GM21423 (cell line): ENCODE results near the gene ZNF844.
"Not testable (repeated sequence)": the region's sequence is repeated elsewhere in the genome, so short reads cannot be mapped to it uniquely, and the experiment has no call there.

Experiments used
- ATAC-seq: cut with Tn5 transposase; IDR thresholded peaks from one replicate; pipeline ENCODE4 v1.9.1; 2021; ENCODE audit warnings: mild to moderate bottlenecking, moderate library complexity; ENCODE audit not compliant: unreplicated experiment

ZNF844 gene

GRCh38 chr19:12064590-12065538 is at the start of gene ZNF844:
ZNF844 (plus strand) TSS chr19:12064731; CDS start chr19:12064874, 143 bp downstream.
- ATAC-seq: peak; percentile 88

- ATAC-seq: no peak
These were observed 49.3 kb upstream of the ZNF844 start for GRCh38 chr19:12015015-12015752.

- no peak for ATAC-seq
These were observed 48.8 kb upstream of the ZNF844 start for GRCh38 chr19:12015753-12016116.

GRCh38 chr19:12034198-12034597 is 30.3 kb upstream of the ZNF844 start:
- no peak for ATAC-seq

GRCh38 chr19:12034620-12035019 is 29.9 kb upstream of the ZNF844 start:
- ATAC-seq: no peak

- peak; percentile 93 for ATAC-seq
These were observed 29.0 kb upstream of the ZNF844 start, which contains the start of gene ZNF433 for GRCh38 chr19:12035220-12036172. ZNF433 (minus strand) TSS chr19:12035679; CDS start chr19:12035539, 140 bp downstream.

GRCh38 chr19:12042893-12043292 is 21.6 kb upstream of the ZNF844 start:
- ATAC-seq: no peak

GRCh38 chr19:12043752-12044422 is 20.6 kb upstream of the ZNF844 start:
- ATAC-seq: no peak

GRCh38 chr19:12047868-12048267 is 16.7 kb upstream of the ZNF844 start:
- ATAC-seq: no peak

GRCh38 chr19:12052091-12052496 is 12.4 kb upstream of the ZNF844 start:
- ATAC-seq: no peak

- ATAC-seq: peak; percentile 82
These were observed 11.9 kb upstream of the ZNF844 start, which contains the start of gene ZNF878 for GRCh38 chr19:12052497-12053169. ZNF878 (minus strand) TSS chr19:12052961; CDS start chr19:12052801, 160 bp downstream.

- ATAC-seq: no peak
These were observed 8.7 kb upstream of the ZNF844 start for GRCh38 chr19:12055784-12056183.

- no peak for ATAC-seq
These were observed 11.1 kb downstream of the ZNF844 start for GRCh38 chr19:12075538-12076139.

GRCh38 chr19:12076331-12076730 is 11.8 kb downstream of the ZNF844 start:
- ATAC-seq: not testable (repeated sequence)

- ATAC-seq: no peak
These were observed 12.8 kb downstream of the ZNF844 start for GRCh38 chr19:12077375-12077774.

- not testable (repeated sequence) for ATAC-seq
These were observed 18.8 kb downstream of the ZNF844 start for GRCh38 chr19:12083336-12083735.

GRCh38 chr19:12085074-12085818 is 20.7 kb downstream of the ZNF844 start:
- no peak for ATAC-seq

GRCh38 chr19:12090807-12091206 is 26.3 kb downstream of the ZNF844 start:
- ATAC-seq: no peak
